Globus pallidus (tissue), 1 donor: ENCODE data around the gene FOCAD.

Source experiments
- DNase-seq: peaks from one replicate; pipeline ENCODE4 v3.0.0-alpha.2; 2015; ENCODE audit warnings: low spot score

FOCAD gene

DNA sequence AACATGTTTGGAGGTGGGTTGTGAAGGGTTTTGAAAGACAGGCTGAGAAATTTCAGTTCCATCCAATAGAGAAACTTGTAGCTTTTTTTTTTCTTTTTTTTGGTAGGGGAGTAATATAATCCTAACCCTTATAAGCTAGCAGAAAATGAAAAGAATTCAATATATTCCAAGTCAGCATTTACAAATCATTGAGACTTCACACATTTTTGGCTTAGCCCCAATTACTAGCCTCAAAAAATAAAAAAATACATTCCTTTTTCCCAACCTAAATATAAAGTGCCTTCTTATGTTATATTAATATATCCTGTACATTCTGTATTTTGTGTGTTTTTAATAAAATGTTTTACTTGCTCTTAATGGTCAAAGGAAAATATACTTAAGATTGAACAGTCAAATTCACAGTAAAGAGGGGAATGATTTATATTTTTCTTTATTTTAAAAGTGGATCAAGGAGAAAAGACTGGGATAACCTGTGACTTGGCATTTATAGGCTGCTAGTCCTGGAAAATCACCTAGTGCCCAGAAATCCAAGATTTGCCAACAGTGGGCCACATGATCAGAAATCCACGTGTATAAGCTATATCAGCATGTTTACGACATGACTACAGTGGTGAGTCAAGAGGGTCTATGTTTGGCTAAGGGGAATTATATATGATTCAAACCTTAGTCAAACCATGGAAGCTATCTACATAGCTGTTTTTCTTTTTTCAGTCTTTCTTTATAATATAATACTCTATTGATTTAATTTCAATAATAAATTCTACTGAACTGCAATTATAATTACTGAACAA is 332.8 kb downstream of the FOCAD start:
- no peak for DNase-seq

DNA sequence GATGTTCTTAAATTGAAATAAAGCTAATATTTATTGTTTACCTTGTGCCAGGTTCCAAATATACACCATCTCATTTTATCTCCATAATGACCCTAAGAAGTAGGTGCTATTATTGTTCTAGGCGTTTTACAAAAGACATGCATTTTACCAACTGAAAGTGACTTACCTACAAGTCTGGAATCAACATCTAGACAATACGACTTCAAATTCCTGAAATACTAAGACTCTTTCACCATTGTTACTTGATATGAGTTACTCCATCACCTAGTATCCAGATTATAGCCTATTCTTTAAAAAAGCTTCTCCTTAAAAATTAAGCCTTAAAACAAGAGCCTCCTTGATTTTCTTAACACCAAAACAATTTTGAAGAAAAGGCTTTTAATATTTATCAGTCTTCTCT is 334.1 kb downstream of the FOCAD start:
- DNase-seq = no peak

DNA sequence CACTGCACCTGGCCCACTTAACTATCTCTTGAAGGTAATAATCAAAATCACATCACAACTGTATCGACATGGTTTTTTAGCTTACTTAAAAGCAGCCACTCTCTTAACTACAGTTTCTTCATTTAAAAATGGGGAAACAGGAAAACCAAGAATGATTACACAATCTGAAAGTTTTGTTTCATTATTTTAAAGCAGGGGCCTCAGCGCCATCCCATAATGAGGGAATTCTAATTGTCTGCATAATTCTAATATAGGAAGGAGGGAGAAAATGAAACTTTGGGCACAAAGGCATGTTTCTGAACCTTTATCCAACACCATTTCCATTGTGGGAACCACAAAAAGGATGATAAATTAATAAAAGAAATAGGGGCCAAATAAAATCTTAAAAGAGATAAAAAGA is 339.8 kb downstream of the FOCAD start:
- peak; percentile 7 for DNase-seq

DNA sequence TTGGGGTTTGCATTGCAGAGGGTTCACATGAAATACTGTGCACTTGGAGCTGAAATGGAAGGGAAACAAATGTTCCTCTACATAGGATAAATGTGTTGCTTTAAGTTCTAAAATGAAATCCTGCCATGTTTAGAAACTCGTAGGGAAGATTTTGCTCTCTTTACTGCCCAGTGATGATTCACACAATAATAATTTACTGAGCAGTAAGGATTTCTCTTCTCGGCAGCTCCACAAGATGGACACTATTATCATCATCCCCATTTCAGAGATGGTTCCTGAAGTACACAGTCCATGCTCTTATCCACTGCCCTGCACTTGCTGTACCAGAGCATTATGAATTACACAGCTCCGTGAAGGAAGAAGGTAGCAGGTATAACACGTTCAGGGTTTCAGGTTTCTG is 343.2 kb downstream of the FOCAD start:
- no peak for DNase-seq

DNA sequence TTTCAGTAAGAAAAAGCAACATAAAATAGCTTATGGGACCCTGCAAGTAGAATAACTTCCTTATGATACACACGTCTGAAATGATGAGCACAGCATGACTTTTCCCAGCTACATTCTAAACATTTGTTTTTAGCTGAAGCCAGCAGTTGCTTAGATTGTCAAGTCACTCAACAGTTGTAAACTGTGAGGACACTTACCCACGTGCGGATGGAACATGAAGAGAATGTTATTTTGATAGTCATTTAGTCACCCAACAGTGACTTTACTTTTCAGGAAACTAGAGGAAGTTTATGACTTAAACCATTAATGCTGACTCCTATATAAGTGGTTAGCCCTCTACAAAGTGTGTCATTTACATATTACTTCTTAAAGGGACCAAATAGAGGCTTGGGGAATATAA is 344.4 kb downstream of the FOCAD start:
- DNase-seq = peak; percentile 2

DNA sequence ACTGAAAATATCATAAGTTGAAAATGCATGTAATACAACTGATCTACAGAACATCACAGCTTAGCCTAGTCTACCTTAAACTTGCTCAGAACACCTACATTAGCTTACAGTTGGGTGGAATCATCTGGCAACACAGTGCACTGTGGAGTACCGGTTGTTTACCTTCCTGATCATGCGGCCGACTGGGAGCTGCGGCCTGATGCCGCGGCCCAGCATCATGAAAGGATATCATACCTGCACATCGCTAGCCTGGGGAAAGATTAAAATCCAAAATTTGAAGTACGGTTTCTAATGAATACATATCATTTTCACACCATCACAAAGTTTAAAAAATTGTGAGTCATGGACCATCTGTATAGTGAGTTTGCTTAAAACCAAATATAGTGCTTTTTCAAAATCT is 345.6 kb downstream of the FOCAD start:
- no peak for DNase-seq

DNA sequence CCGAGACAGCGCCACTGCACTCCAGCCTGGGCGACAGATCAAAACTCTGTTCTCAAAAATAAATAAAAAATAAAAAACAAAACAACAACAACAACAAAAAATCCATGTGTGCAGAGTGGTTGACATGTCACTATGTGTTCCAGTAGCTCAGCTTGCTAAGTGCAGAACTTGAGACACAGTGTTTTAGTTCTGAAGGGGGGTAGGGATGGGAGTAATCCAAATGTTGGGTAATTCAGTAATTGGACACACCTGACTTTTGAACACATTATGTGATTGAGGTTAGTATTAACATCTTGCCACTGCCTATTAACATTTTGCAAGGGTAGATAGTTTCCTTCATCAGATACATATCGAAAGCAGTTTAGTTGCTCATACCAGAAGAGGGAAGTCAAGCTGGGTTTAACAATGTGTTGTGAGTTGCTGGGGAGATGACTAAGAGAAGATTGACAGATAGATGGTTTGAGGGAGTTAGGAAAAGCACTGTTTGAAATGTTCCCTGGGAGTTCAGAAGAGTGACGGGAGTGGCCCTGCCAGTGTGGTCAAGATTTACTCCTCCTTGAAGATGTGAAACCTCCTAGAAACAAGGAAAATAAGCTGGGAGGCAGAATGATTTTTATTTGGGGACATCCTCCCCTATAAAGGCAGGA is 346.5 kb downstream of the FOCAD start:
- DNase-seq = peak; percentile 36

DNA sequence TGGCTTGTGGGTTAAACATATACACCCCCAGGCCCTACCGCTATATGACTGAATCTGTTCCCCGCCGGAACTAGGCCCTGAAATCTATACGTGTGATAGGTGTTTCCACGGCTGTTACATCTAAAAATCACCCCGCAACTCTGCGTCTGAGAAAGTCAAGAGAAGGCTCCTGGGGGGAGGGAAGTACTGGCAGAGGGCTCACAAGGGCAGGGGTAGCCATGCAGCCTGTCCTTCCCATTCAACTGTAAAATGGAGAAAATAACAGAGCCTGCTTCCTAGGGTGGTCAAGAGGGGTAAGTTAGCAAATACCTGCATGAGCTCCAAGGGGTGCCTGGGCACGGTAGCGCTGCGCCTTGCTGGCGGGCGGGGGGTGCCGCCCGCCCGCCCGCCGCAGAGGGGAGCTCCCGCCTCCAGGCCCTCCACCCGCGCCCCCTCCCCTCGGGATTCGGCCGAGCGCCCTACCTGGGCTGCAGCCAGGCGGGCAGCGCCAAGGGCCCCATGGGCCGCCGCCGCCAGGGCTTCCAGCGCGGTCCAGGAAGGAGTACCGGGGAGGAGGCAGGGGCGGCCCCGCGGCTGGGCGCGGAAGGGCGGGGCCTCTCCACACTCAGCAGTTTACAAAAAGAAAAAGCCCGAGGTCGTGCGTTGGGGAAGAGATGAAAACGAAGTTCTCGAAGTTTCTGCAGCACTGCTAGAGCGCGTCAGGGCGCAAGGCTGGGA is 347.2 kb downstream of the FOCAD start, which contains the start of gene HACD4:
TSS of gene HACD4 (minus strand) at position 550 of the 717 bp plus-strand sequence. CDS start at position 500, 50 bp downstream.
- peak; percentile 35 for DNase-seq

DNA sequence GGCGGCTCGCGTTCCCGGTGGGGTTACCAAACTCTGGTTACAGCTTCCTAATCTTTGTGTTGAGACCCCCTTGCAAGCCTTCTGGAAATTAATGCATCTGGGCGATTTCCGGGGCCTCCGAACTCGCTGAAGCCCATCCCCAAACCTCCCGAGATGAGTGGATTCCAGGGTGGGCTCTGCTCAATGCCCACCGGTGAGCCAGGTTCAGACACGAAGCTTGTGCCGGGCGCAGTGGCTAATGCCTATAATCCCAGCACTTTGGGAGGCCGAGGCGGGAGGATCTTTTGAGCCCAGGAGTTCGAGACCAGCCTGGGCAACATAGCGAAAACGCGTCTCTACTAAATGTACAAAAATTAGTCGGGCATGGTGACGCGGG is 347.7 kb downstream of the FOCAD start:
- no peak for DNase-seq

DNA sequence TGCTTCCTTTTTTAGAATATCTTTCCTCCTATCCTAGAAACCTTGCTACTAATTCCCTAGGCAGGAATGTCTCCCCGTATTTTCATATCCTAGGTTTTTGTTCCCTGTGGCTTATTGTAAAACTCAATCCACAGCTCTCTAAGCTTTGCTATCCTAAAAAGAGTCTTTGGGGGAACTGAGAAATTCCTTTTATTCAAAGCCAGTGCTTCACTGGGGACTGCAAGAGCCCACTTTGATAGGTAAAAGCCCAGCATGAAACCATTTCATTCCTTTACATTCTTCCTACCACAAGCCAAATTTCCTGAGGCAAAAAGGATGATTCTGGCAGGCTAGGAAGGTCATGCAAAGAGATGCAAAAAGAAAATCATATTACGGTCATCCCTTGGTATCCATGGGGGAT is 353.2 kb downstream of the FOCAD start:
- DNase-seq = no peak

DNA sequence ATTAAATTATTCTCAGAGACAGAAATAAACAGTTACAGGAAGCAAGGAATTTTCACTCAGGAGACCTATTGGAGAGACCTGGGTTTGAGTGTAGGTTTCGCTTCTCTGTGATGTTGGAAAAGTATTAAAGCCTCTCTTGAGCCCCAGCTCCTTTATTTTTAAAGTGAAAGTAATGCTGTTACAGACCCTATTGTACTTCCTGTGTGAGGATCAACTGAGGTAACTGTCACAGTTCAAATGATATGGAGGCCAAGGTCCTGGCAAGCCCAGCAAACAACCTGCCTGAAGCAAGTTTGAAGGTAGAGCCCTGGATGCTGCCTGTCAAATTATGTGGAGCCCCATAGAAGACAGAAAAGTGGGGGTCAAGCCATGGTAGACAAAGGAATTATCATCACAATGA is 355.2 kb downstream of the FOCAD start:
- DNase-seq = no peak

DNA sequence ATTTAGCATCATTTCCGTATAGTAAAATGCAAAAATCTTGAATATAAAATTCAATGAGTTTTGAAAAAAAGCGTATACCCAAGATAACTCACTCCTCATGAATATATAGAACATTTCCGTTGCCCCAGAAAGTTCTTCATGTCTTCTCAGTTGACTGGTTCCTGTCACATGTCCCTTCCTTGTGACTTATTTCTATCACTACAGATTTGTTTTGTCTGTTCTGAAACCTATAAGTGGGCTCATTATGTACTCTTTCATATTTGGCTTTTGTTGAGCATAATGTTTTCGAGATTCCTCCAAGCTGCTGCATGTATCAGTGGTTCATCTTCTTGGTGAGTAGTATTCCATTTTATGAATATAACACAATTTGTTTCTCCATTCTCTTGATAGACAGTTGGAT is 358.4 kb downstream of the FOCAD start:
- no peak for DNase-seq

DNA sequence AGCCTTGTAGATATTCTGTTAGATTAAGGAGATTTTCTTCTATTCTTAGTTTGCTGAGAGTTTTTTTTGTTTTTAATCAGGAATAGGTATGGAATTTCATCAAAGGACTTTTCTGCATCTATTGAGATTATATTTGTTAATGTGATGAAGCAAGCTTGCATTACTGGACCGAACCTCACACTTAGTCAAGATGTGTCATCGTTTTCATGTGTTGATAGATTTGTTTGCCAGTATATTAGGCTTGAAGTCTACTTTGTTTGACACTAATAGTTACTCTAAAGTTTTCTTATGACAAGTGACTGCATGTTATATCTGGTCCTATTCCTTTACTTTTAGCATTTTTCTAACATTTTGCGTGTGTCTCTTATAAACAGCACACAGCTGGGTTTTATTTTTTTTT is 359.8 kb downstream of the FOCAD start:
- DNase-seq = no peak
